ENCODE data around the gene SPAST. TPM values are rescaled to one million over a fixed set of nuclear protein-coding genes. Genes with fewer than 3 reads are reported as not detected.

Gene SPAST
- total and polyA plus RNA-seq, 2 of the 13 experiments (the other 11 are each of a cell fraction or from before 2014, with no cell fraction given) = 11.5 to 40.4 TPM

GRCh38 chr2:32064021-32064601 is 755 bp downstream of the SPAST start (continued):
- TF ChIP-seq ZNF800 (CRISPR knock-in tag; IDR thresholded peaks at IDR 0.05) = no peak
- no peak for TF ChIP-seq NRL (CRISPR knock-in tag; IDR thresholded peaks at IDR 0.05; ENCODE audit: borderline replicate concordance)
- no peak for TF ChIP-seq HOXD1 (CRISPR knock-in tag; IDR thresholded peaks at IDR 0.05)
- no peak for TF ChIP-seq ZNF839 (CRISPR knock-in tag; IDR thresholded peaks at IDR 0.05; ENCODE audit: borderline replicate concordance)
- TF ChIP-seq PITX1 (CRISPR knock-in tag; IDR thresholded peaks at IDR 0.05) = no peak
- no peak for TF ChIP-seq SSRP1 (CRISPR knock-in tag; IDR thresholded peaks at IDR 0.05)
- TF ChIP-seq MEF2D (CRISPR knock-in tag; IDR thresholded peaks at IDR 0.05) = no peak
- TF ChIP-seq SNAPC5 (CRISPR knock-in tag; IDR thresholded peaks at IDR 0.05; ENCODE audit: borderline replicate concordance) = no peak
- no peak for TF ChIP-seq IRX3 (CRISPR knock-in tag; IDR thresholded peaks at IDR 0.05; ENCODE audit: borderline replicate concordance, low read depth)
- TF ChIP-seq MXI1 (IDR thresholded peaks at IDR 0.05; ENCODE audit: borderline replicate concordance, low read depth, low read length) = no peak
- TF ChIP-seq ZBTB26 (CRISPR knock-in tag; IDR thresholded peaks at IDR 0.05; ENCODE audit: borderline replicate concordance) = no peak
- TF ChIP-seq ZNF563 (CRISPR knock-in tag; IDR thresholded peaks at IDR 0.05) = 0 out of 2 replicates have a peak, but pooled peaks have one; percentile 46
- no peak for TF ChIP-seq TP53 (CRISPR knock-in tag; conservative IDR thresholded peaks at IDR 0.05)
- TF ChIP-seq MED13 (CRISPR knock-in tag; IDR thresholded peaks at IDR 0.05) = no peak
- TF ChIP-seq HIC2 (CRISPR knock-in tag; IDR thresholded peaks at IDR 0.05; ENCODE audit: low read depth) = no peak
- TF ChIP-seq SMYD3 (CRISPR knock-in tag; IDR thresholded peaks at IDR 0.05) = no peak
- TF ChIP-seq RBAK (CRISPR knock-in tag; IDR thresholded peaks at IDR 0.05) = no peak
- TF ChIP-seq ZNF274 (CRISPR knock-in tag; IDR thresholded peaks at IDR 0.05) = no peak
- no peak for TF ChIP-seq ZBTB49 (CRISPR knock-in tag; IDR thresholded peaks at IDR 0.05; ENCODE audit: borderline replicate concordance)
- TF ChIP-seq ZSCAN5A (CRISPR knock-in tag; IDR thresholded peaks at IDR 0.05; ENCODE audit: borderline replicate concordance) = no peak
- TF ChIP-seq SP1 (IDR thresholded peaks at IDR 0.05) = no peak
- TF ChIP-seq SP1 (CRISPR knock-in tag; IDR thresholded peaks at IDR 0.05) = no peak

Measured in HepG2 (cell line).